Tibial artery (tissue), 4 donors: ENCODE data around the gene TRMT44.

Experiments
- DNase-seq, 2 donors: peaks; one replicate each; pipeline ENCODE4 v3.0.0-alpha.2; 2019
- H3K27ac ChIP-seq, 2 donors: fragments of 200-600 bp; sonication (generic) in 1 of 2; 1 replicate in 1 of 2; 2 replicates in 1 of 2; pipeline ENCODE4 v1.5.1; 2018 to 2019; ENCODE audit warnings: mild to moderate bottlenecking in 1 of 2
- H3K27me3 ChIP-seq, 2 donors: fragments of 200-600 bp; sonication (generic) in 1 of 2; one replicate each; pipeline versions ENCODE4 v1.5.1 to v1.6.0; 2016 to 2019
- H3K36me3 ChIP-seq, 3 donors: fragments of 200-600 bp; sonication (generic) in 2 of 3; one replicate each; pipeline ENCODE4 v1.5.1; 2016 to 2019; ENCODE audit warnings: mild to moderate bottlenecking in 2 of 3
- H3K4me1 ChIP-seq, 4 donors: fragments of 200-600 bp; sonication (generic) in 2 of 4; 1 replicate in 3 of 4; 2 replicates in 1 of 4; pipeline ENCODE4 v1.5.1; 2016 to 2019
- H3K4me3 ChIP-seq, 2 donors: fragments of 200-600 bp; sonication (generic) in 1 of 2; 1 replicate in 1 of 2; 2 replicates in 1 of 2; pipeline ENCODE4 v1.5.1; 2018 to 2019; ENCODE audit warnings: mild to moderate bottlenecking in 2 of 2
- H3K9me3 ChIP-seq, 3 donors: fragments of 200-600 bp; sonication (generic) in 1 of 3; one replicate each; pipeline ENCODE4 v1.5.1; 2016 to 2019
- intact Hi-C: fragments of 100-400 bp; cut with DNase I; formaldehyde crosslinking; loops from one replicate; pipeline ENCODE4 v1.15.0; 2023; ENCODE audit warnings: low total_unique reads
- TF ChIP-seq, protein P1 (sequence below), 2 experiments: fragments of 200-600 bp in 1 of 2; fragments of 450-650 bp in 1 of 2; IDR thresholded peaks; one replicate each; pipeline ENCODE4 v1.5.1; 2017 to 2019; ENCODE audit warnings: antibody characterized with exemption in 2 of 2, mild to moderate bottlenecking in 1 of 2, moderate library complexity in 1 of 2

Gene TRMT44

DNA sequence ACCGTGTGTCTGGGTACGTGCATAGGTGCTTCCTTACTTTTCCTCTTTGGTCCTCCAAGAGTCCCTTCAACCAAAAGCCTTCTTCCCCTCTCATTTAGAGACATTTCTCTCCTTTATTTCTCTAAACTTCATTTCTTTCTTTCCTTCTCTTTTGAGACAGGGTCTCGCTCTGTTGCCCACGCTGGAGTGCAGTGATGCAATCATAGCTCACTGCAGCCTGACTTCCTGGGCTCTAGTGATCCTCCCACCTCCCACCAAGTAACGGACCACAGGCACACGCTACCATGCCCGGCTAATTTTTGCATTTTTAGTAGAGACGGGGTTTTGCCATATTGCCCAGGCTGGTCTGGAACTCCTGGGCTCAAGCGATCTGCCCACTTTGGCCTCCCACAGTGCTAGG, 42.2 kb upstream of the TRMT44 start:
- DNase-seq: no peak
- H3K9me3 ChIP-seq: no peaks in the 10 kb centered on the region
- TF ChIP-seq, protein P1, sequence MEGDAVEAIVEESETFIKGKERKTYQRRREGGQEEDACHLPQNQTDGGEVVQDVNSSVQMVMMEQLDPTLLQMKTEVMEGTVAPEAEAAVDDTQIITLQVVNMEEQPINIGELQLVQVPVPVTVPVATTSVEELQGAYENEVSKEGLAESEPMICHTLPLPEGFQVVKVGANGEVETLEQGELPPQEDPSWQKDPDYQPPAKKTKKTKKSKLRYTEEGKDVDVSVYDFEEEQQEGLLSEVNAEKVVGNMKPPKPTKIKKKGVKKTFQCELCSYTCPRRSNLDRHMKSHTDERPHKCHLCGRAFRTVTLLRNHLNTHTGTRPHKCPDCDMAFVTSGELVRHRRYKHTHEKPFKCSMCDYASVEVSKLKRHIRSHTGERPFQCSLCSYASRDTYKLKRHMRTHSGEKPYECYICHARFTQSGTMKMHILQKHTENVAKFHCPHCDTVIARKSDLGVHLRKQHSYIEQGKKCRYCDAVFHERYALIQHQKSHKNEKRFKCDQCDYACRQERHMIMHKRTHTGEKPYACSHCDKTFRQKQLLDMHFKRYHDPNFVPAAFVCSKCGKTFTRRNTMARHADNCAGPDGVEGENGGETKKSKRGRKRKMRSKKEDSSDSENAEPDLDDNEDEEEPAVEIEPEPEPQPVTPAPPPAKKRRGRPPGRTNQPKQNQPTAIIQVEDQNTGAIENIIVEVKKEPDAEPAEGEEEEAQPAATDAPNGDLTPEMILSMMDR (IDR thresholded peaks at IDR 0.05): no peak
- H3K27ac ChIP-seq: no peak overlapping the region
- intact Hi-C loops: no loop called here
- H3K4me1 ChIP-seq: peaks cover 0 to 36% (median 19%) of the 10 kb centered on the region in 4 donors
- H3K4me3 ChIP-seq: no peak overlapping the region
- H3K36me3 ChIP-seq: peaks cover 16 to 69% (median 53%) of the 10 kb centered on the region in 3 donors
- H3K27me3 ChIP-seq: no peaks in the 10 kb centered on the region

DNA sequence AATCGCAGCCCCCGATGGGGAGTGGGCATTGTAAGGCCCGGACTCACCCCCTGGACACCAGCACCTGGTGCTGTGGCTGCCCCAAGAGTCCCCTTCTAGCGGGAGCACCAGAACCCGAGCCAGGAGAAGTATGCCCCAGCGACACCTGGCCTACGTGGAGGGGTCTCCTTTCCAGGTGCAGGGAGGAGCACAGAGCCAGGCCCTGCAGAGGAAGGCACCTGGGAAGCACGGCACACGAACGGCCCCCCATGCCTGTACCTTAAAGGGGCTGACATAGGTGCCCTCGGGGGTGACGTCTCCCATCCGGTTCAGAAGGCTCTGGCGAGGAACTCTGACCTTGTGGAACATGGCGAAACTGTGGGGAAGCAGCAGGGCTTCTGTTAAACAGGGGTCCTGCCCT, 41.3 kb upstream of the TRMT44 start:
- TF ChIP-seq, protein P1 (IDR thresholded peaks at IDR 0.05): no peak
- Histone ChIP-seq H3K36me3 (peaks cover 18 to 68% (median 46%) of the 10 kb centered on the region in 3 donors), H3K27me3 (no peaks in the 10 kb centered on the region), H3K27ac (no peak overlapping the region), H3K4me3 (no peak overlapping the region), H3K9me3 (no peaks in the 10 kb centered on the region), H3K4me1 (peaks cover 0 to 31% (median 21%) of the 10 kb centered on the region in 4 donors)
- no peak for DNase-seq
- intact Hi-C loops: no loop called here

GRCh38 chr4:8400632-8401325, 39.8 kb upstream of the TRMT44 start:
- peaks cover 0 to 32% (median 21%) of the 10 kb centered on the region in 4 donors for H3K4me1 ChIP-seq
- H3K36me3 ChIP-seq: peaks cover 31 to 67% (median 48%) of the 10 kb centered on the region in 3 donors
- TF ChIP-seq, protein P1 (IDR thresholded peaks at IDR 0.05): no peak
- H3K4me3 ChIP-seq: no peak overlapping the region
- no peaks in the 10 kb centered on the region for H3K27me3 ChIP-seq
- H3K9me3 ChIP-seq: no peaks in the 10 kb centered on the region
- no peak for DNase-seq
- peak overlapping the region in 1 of 2 donors; percentile 87 for H3K27ac ChIP-seq
- intact Hi-C loops: no loop called here

- TF ChIP-seq, protein P1 (IDR thresholded peaks at IDR 0.05): no peak
- Histone ChIP-seq H3K4me3 (no peak overlapping the region), H3K27ac (peak overlapping the region; percentile 74 to 87), H3K27me3 (no peaks in the 10 kb centered on the region), H3K9me3 (no peaks in the 10 kb centered on the region), H3K4me1 (peaks cover 0 to 32% (median 21%) of the 10 kb centered on the region in 4 donors), H3K36me3 (peaks cover 36 to 67% (median 46%) of the 10 kb centered on the region in 3 donors)
- intact Hi-C loops: loop anchor here (1.0 kb wide), 1 partner anchor 158 kb away; no protein-coding TSS in a partner anchor
- no peak for DNase-seq
Observed at GRCh38 chr4:8401665-8402064, 38.9 kb upstream of the TRMT44 start.

DNA sequence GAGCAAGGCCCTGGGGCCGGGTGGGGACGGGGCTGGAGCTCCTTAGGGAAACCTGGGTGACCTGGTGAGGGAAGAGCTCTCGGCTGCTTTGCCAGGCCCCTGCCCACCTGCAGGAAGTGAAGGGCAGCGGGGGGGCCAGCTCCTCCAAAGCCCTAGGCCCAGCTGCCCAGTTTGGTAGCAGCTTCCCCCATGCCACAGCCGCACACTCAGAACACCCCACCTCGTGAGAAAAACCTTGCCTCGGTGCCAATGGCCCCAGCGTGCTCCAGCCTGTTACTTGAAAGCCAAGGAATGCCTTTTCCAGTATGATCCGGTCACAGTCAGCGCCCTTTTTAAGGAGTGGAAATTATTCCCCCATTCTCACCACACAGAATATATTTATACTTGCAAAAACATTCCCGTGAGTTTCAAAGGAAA, 38.4 kb upstream of the TRMT44 start:
- Histone ChIP-seq H3K4me1 (peaks cover 0 to 32% (median 21%) of the 10 kb centered on the region in 4 donors), H3K27ac (peak overlapping the region; percentile 74 to 87)

More for the DNA sequence above, 38.4 kb upstream of the TRMT44 start:
- TF ChIP-seq, protein P1 (IDR thresholded peaks at IDR 0.05): no peak
- intact Hi-C loops: loop anchor here (1.0 kb wide), 1 partner anchor 159 kb away; no protein-coding TSS in a partner anchor
- peak in 1 of 2 donors; percentile 91 for DNase-seq
- H3K27me3 ChIP-seq: no peaks in the 10 kb centered on the region
- H3K4me3 ChIP-seq: no peak overlapping the region
- no peaks in the 10 kb centered on the region for H3K9me3 ChIP-seq
- peaks cover 34 to 67% (median 41%) of the 10 kb centered on the region in 3 donors for H3K36me3 ChIP-seq
